Naive thymus-derived CD4-positive, alpha-beta T cell (primary cell): Measurements from ENCODE around the gene PHIP. TPM values are rescaled to one million over a fixed set of nuclear protein-coding genes. Genes with fewer than 3 reads are reported as not detected.

ENCODE experiments used
- ATAC-seq: fragments of 150-1000 bp; cut with Tn5 transposase; 2 replicates; pipeline ENCODE4 v1.10.0; 2021; ENCODE audit warnings: mild to moderate bottlenecking, moderate library complexity
- CTCF ChIA-PET: fragments of 350-600 bp; sonication (Branson Sonifier 250); formaldehyde crosslinking; loops from one replicate; lab custom pipeline; 2021; ENCODE audit warnings: antibody characterized with exemption; lab: Charles Lee
- POLR2A ChIA-PET: fragments of 350-600 bp; sonication (Branson Sonifier 250); formaldehyde crosslinking; loops from one replicate; lab custom pipeline; 2021; ENCODE audit warnings: antibody characterized with exemption, inconsistent platforms; lab: Charles Lee
- DNase-seq, 9 donors: peaks; one replicate each; pipeline versions ENCODE4 v3.0.0 to v3.0.0-alpha.2; 2020 to 2022; ENCODE audit warnings: mixed read lengths in 1 of 9
- H3K27ac ChIP-seq: one replicate; pipeline ENCODE4 v1.7.0; 2013; ENCODE audit warnings: mild to moderate bottlenecking, low read depth, low read length, moderate library complexity
- H3K27me3 ChIP-seq, 2 donors: one replicate each; pipeline ENCODE4 v1.7.0; 2013; ENCODE audit warnings: low read length in 2 of 2, mild to moderate bottlenecking in 2 of 2, moderate library complexity in 2 of 2; ENCODE audit not compliant: control insufficient read depth in 2 of 2, insufficient read depth in 2 of 2
- H3K36me3 ChIP-seq, 3 experiments: 1 replicate in 2 of 3; 2 replicates in 1 of 3; pipeline ENCODE4 v1.7.0; 2013; ENCODE audit warnings: low read length in 3 of 3, mild to moderate bottlenecking in 3 of 3, moderate library complexity in 1 of 3; ENCODE audit not compliant: insufficient read depth in 3 of 3, control insufficient read depth in 2 of 3
- H3K4me1 ChIP-seq, 2 donors: one replicate each; pipeline ENCODE4 v1.7.0; 2013; ENCODE audit warnings: low read length in 2 of 2, mild to moderate bottlenecking in 2 of 2, moderate library complexity in 1 of 2; ENCODE audit not compliant: control insufficient read depth in 2 of 2, insufficient read depth in 2 of 2
- H3K4me3 ChIP-seq: 2 replicates; pipeline ENCODE4 v1.7.0; 2013; ENCODE audit warnings: mild to moderate bottlenecking, low read length
- H3K9me3 ChIP-seq, 3 experiments: 1 replicate in 2 of 3; 2 replicates in 1 of 3; pipeline ENCODE4 v1.7.0; 2013; ENCODE audit warnings: low read length in 3 of 3; ENCODE audit not compliant: control insufficient read depth in 2 of 3
- H3K27ac Mint-ChIP-seq, 9 donors: one replicate each; pipeline ENCODE4 v1.8.0; 2020 to 2022; ENCODE audit warnings: mixed read lengths in 9 of 9, mild to moderate bottlenecking in 8 of 9, moderate library complexity in 5 of 9, inconsistent platforms in 2 of 9
- H3K27me3 Mint-ChIP-seq, 5 donors: one replicate each; pipeline ENCODE4 v1.8.0; 2021 to 2022; ENCODE audit warnings: mixed read lengths in 5 of 5, mild to moderate bottlenecking in 1 of 5
- H3K36me3 Mint-ChIP-seq, 5 donors: one replicate each; pipeline ENCODE4 v1.8.0; 2020 to 2022; ENCODE audit warnings: mixed read lengths in 5 of 5, mild to moderate bottlenecking in 3 of 5, inconsistent platforms in 1 of 5
- H3K4me1 Mint-ChIP-seq, 7 donors: one replicate each; pipeline ENCODE4 v1.8.0; 2020 to 2022; ENCODE audit warnings: mixed read lengths in 7 of 7, mild to moderate bottlenecking in 3 of 7, inconsistent platforms in 1 of 7
- H3K4me3 Mint-ChIP-seq, 10 donors: one replicate each; pipeline ENCODE4 v1.8.0; 2020 to 2022; ENCODE audit warnings: mild to moderate bottlenecking in 10 of 10, mixed read lengths in 10 of 10, moderate library complexity in 6 of 10, inconsistent platforms in 2 of 10
- H3K9me3 Mint-ChIP-seq, 11 donors: one replicate each; pipeline ENCODE4 v1.8.0; 2020 to 2022; ENCODE audit warnings: mixed read lengths in 11 of 11, mild to moderate bottlenecking in 4 of 11, inconsistent platforms in 1 of 11, moderate library complexity in 1 of 11
- intact Hi-C, 2 donors: fragments of 100-400 bp; cut with micrococcal nuclease; formaldehyde crosslinking; loops; one replicate each; pipeline ENCODE4 v1.15.1; 2023
- polyA plus RNA-seq, 2 donors: library from polyadenylated mRNA; unstranded; fragments of 300-500 nt; fragmentation: Illumina TruSeq; gene quantifications; one replicate each; pipeline ENCODE4 v1.2.3, GENCODE V29; 2021
- total RNA-seq, 6 experiments: library from RNA in 5 of 6; stranded (reverse) in 5 of 6; gene quantifications; 1 replicate in 5 of 6; 2 replicates in 1 of 6; pipeline ENCODE4 v1.2.3 and lab custom pipeline; 2021 to 2026

The PHIP gene
- total and polyA plus RNA-seq, 7 experiments from 2014 or later = 13.4 to 46.8 (median 41.3) TPM

GRCh38 chr6:79038061-79038460 is 40.0 kb downstream of the PHIP start:
- Histone ChIP-seq H3K4me1 (peaks cover 6% of the 10 kb centered on the region in 2 donors), H3K27ac (no peak overlapping the region), H3K9me3 (no peaks in the 10 kb centered on the region), H3K27me3 (no peaks in the 10 kb centered on the region), H3K36me3 (peaks cover 0 to 10% (median 0%) of the 10 kb centered on the region in 3 experiments), H3K4me3 (no peak overlapping the region)
- CTCF ChIA-PET = no interaction called here
- intact Hi-C loops = no loop called here
- ATAC-seq (no peak), DNase-seq (no peak)
- Mint-ChIP-seq H3K4me3 (no peak overlapping the region), H3K36me3 (peaks cover 22 to 50% (median 44%) of the 10 kb centered on the region in 5 donors), H3K9me3 (no peaks in the 10 kb centered on the region), H3K27me3 (no peaks in the 10 kb centered on the region), H3K4me1 (peaks cover 30 to 80% (median 60%) of the 10 kb centered on the region in 7 donors), H3K27ac (no peak overlapping the region)
- POLR2A ChIA-PET = no interaction called here

DNA sequence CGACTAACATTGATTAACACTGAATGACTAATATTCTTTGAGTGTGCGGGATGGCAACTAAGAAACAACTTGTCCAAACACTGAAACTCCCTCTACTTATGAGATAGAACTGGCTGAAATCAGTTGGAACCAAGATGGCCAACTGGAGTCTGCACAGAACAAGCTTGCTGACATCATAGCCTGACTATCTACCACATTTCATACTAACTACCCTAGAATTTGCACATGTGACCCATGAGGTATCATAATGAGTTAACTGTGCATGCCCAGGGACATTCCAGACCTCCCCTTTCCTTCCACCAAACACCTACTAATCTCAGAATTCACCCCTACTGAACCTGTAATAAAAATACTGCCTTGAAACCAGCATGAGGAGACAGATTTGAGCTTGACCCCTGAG is 43.2 kb downstream of the PHIP start:
- ATAC-seq (no peak), DNase-seq (no peak)
- ChIA-PET POLR2A (no interaction called here), CTCF (interaction anchor here (0.6 kb wide), 1 partner anchor 10 kb away, joined by 3 read pairs; no protein-coding TSS in a partner anchor)
- H3K9me3 ChIP-seq = no peaks in the 10 kb centered on the region
- Mint-ChIP-seq H3K4me1 (peaks cover 32 to 72% (median 54%) of the 10 kb centered on the region in 7 donors), H3K4me3 (peak overlapping the region in 1 of 10 donors; percentile 2), H3K36me3 (peaks cover 22 to 53% (median 51%) of the 10 kb centered on the region in 5 donors), H3K27me3 (no peaks in the 10 kb centered on the region), H3K9me3 (no peaks in the 10 kb centered on the region), H3K27ac (peak overlapping the region in 2 of 9 donors; percentile 17 to 40)
- H3K36me3 ChIP-seq = peaks cover 0 to 6% (median 0%) of the 10 kb centered on the region in 3 experiments
- H3K4me1 ChIP-seq = peaks cover 0 to 3% of the 10 kb centered on the region in 2 donors
- H3K27me3 ChIP-seq = no peaks in the 10 kb centered on the region
- intact Hi-C loops = no loop called here
- H3K27ac ChIP-seq = no peak overlapping the region
- H3K4me3 ChIP-seq = no peak overlapping the region

DNA sequence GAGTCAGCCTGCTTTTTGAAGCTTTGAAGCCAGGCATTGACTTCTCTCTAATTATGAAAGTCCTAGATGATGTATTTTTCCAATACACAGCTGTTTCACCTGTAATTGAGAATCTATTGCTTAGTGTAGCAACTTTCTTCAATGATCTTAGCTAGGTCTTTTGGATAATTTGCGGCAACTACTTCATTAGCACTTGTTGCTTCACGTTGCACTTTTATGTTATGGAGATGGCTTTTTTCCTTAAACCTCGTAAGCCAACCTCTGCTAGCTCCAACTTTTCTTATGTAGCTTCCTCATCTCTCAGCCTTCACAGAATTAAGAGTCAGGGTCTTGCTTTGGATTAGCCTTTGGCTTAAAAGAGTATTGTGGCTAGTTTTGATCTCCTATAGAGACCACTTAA is 44.8 kb downstream of the PHIP start:
- ATAC-seq = no peak
- Histone ChIP-seq H3K27ac (no peak overlapping the region), H3K36me3 (peaks cover 0 to 9% (median 0%) of the 10 kb centered on the region in 3 experiments), H3K27me3 (no peaks in the 10 kb centered on the region), H3K4me3 (no peak overlapping the region), H3K9me3 (no peaks in the 10 kb centered on the region), H3K4me1 (peaks cover 0 to 3% of the 10 kb centered on the region in 2 donors)
- H3K27me3 Mint-ChIP-seq = no peaks in the 10 kb centered on the region
- ChIA-PET CTCF (no interaction called here), POLR2A (no interaction called here)
- peaks cover 15 to 51% (median 49%) of the 10 kb centered on the region in 5 donors for H3K36me3 Mint-ChIP-seq
- H3K27ac Mint-ChIP-seq = peak overlapping the region in 1 of 9 donors; percentile 1
- H3K9me3 Mint-ChIP-seq = peaks cover 0 to 2% (median 0%) of the 10 kb centered on the region in 11 donors
- H3K4me1 Mint-ChIP-seq = peaks cover 27 to 72% (median 51%) of the 10 kb centered on the region in 7 donors
- H3K4me3 Mint-ChIP-seq = no peak overlapping the region
- no peak for DNase-seq
- intact Hi-C loops = no loop called here

GRCh38 chr6:79031821-79032590 is 46.0 kb downstream of the PHIP start:
- H3K36me3 Mint-ChIP-seq = peaks cover 12 to 44% (median 42%) of the 10 kb centered on the region in 5 donors
- H3K4me3 Mint-ChIP-seq = no peak overlapping the region
- Histone ChIP-seq H3K4me3 (no peak overlapping the region), H3K27me3 (no peaks in the 10 kb centered on the region), H3K27ac (no peak overlapping the region), H3K9me3 (no peaks in the 10 kb centered on the region), H3K36me3 (peaks cover 0 to 5% (median 0%) of the 10 kb centered on the region in 3 experiments), H3K4me1 (peaks cover 0 to 3% of the 10 kb centered on the region in 2 donors)
- H3K9me3 Mint-ChIP-seq = peaks cover 0 to 2% (median 0%) of the 10 kb centered on the region in 11 donors
- intact Hi-C loops = loop anchor here in 1 of 2 donors (2.0 kb wide), 1 partner anchor 23 kb away; no protein-coding TSS in a partner anchor
- DNase-seq = no peak
- POLR2A ChIA-PET = interaction anchor here (0.6 kb wide), 1 partner anchor 17 kb away, joined by 3 read pairs; no protein-coding TSS in a partner anchor
- peaks cover 33 to 79% (median 62%) of the 10 kb centered on the region in 7 donors for H3K4me1 Mint-ChIP-seq
- ATAC-seq = no peak
- CTCF ChIA-PET = no interaction called here
- H3K27ac Mint-ChIP-seq = no peak overlapping the region
- no peaks in the 10 kb centered on the region for H3K27me3 Mint-ChIP-seq

DNA sequence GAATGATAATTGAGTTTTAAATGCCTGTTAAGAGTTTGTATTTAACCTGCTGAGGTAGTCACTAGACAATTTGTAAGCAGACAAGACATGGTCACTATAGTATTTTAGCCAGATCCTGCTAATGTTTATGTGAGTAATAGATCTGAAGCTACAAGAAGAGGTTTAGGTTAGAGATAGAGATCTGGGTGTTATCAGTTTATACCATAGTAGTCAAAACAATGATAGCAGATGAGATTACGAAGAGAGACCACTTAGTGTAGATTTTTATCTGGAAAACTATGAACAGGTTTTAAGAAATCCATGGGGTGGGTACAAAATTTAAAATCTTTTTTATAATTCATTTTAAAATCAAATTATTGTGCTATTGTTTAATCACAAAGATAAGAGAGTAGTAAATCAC is 47.5 kb downstream of the PHIP start:
- POLR2A ChIA-PET = no interaction called here
- peaks cover 0 to 5% (median 0%) of the 10 kb centered on the region in 3 experiments for H3K36me3 ChIP-seq
- CTCF ChIA-PET = no interaction called here
- peaks cover 0 to 2% (median 0%) of the 10 kb centered on the region in 11 donors for H3K9me3 Mint-ChIP-seq
- no peak overlapping the region for H3K4me3 ChIP-seq
- peak overlapping the region in 2 of 9 donors; percentile 41 to 64 for H3K27ac Mint-ChIP-seq
- ATAC-seq (peak; percentile 32), DNase-seq (no peak)
- no peaks in the 10 kb centered on the region for H3K27me3 ChIP-seq
- peaks cover 4 to 36% (median 31%) of the 10 kb centered on the region in 5 donors for H3K36me3 Mint-ChIP-seq
- H3K27me3 Mint-ChIP-seq = no peaks in the 10 kb centered on the region
- no peak overlapping the region for H3K4me3 Mint-ChIP-seq
- peaks cover 0 to 3% of the 10 kb centered on the region in 2 donors for H3K4me1 ChIP-seq
- intact Hi-C loops = loop anchor here in 1 of 2 donors (2.0 kb wide), 1 partner anchor 24 kb away; no protein-coding TSS in a partner anchor
- peaks cover 30 to 73% (median 52%) of the 10 kb centered on the region in 7 donors for H3K4me1 Mint-ChIP-seq
- H3K9me3 ChIP-seq = no peaks in the 10 kb centered on the region
- H3K27ac ChIP-seq = no peak overlapping the region

DNA sequence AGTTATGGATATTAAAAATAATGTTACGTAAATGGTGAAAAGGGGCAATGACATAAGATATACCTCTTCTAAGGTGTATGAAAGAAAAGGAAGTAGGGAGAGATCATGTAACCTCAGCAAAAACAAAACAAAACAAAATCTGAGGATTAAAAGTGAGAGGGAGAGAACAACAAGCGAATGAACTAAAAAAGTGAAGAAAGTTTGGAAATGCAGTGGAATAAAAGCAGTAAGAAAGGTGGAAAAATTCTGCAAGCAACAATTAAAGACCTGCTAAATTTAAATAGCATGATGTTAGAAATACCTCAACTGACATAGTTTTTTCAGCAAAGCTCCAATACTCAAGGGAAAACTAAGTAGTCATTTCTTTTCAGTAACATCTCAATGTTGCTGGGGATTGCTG is 48.0 kb downstream of the PHIP start:
- peaks cover 0 to 5% (median 0%) of the 10 kb centered on the region in 3 experiments for H3K36me3 ChIP-seq
- H3K4me3 Mint-ChIP-seq = no peak overlapping the region
- H3K4me1 ChIP-seq = peaks cover 0 to 3% of the 10 kb centered on the region in 2 donors
- H3K27me3 ChIP-seq = no peaks in the 10 kb centered on the region
- no peak overlapping the region for H3K27ac ChIP-seq
- H3K27me3 Mint-ChIP-seq = no peaks in the 10 kb centered on the region
- DNase-seq = no peak
- peak overlapping the region in 3 of 9 donors; percentile 41 to 64 (median 55) for H3K27ac Mint-ChIP-seq
- H3K9me3 Mint-ChIP-seq = peaks cover 0 to 2% (median 0%) of the 10 kb centered on the region in 11 donors
- H3K4me3 ChIP-seq = no peak overlapping the region
- no peaks in the 10 kb centered on the region for H3K9me3 ChIP-seq
- H3K4me1 Mint-ChIP-seq = peaks cover 27 to 74% (median 50%) of the 10 kb centered on the region in 7 donors
- peaks cover 4 to 40% (median 31%) of the 10 kb centered on the region in 5 donors for H3K36me3 Mint-ChIP-seq
- POLR2A ChIA-PET = no interaction called here
- no peak for ATAC-seq
- intact Hi-C loops = loop anchor here in 1 of 2 donors (2.0 kb wide), 1 partner anchor 25 kb away; no protein-coding TSS in a partner anchor
- CTCF ChIA-PET = no interaction called here
